Uterus (tissue), 4 donors: ENCODE results near the gene COQ7. TPM values are rescaled to one million over a fixed set of nuclear protein-coding genes. Genes with fewer than 3 reads are reported as not detected.

ENCODE experiments used
- DNase-seq, 2 donors: peaks; one replicate each; pipeline ENCODE4 v3.0.0-alpha.2; 2019 to 2020
- H3K27ac ChIP-seq, 2 donors: fragments of 200-600 bp; sonication (generic); 1 replicate in 1 of 2; 2 replicates in 1 of 2; pipeline ENCODE4 v1.5.1; 2016 to 2018
- H3K27me3 ChIP-seq, 2 donors: fragments of 200-600 bp; sonication (generic); one replicate each; pipeline ENCODE4 v1.5.1; 2018 to 2019; ENCODE audit warnings: control low read depth in 1 of 2
- H3K36me3 ChIP-seq, 2 donors: fragments of 200-600 bp; sonication (generic); one replicate each; pipeline ENCODE4 v1.5.1; 2019; ENCODE audit warnings: control low read depth in 1 of 2
- H3K4me1 ChIP-seq, 2 donors: fragments of 200-600 bp; sonication (generic); one replicate each; pipeline ENCODE4 v1.5.1; 2018 to 2019; ENCODE audit warnings: control low read depth in 1 of 2
- H3K4me3 ChIP-seq, 2 donors: fragments of 200-600 bp; sonication (generic); 1 replicate in 1 of 2; 2 replicates in 1 of 2; pipeline ENCODE4 v1.5.1; 2018 to 2019; ENCODE audit warnings: mild to moderate bottlenecking in 1 of 2
- H3K9me3 ChIP-seq, 2 donors: fragments of 200-600 bp; sonication (generic); one replicate each; pipeline ENCODE4 v1.5.1; 2019; ENCODE audit warnings: control low read depth in 1 of 2
- CTCF ChIP-seq, 4 experiments: fragments of 200-600 bp in 2 of 4; fragments of 450-650 bp in 2 of 4; sonication (generic) in 2 of 4; IDR thresholded peaks; one replicate each; pipeline ENCODE4 v1.5.1; 2016 to 2019; ENCODE audit warnings: antibody characterized with exemption in 4 of 4, mild to moderate bottlenecking in 2 of 4, moderate library complexity in 1 of 4
- POLR2A ChIP-seq, 2 donors: fragments of 450-650 bp; IDR thresholded peaks; one replicate each; pipeline ENCODE4 v1.6.1; 2016; ENCODE audit warnings: antibody characterized with exemption in 2 of 2, mild to moderate bottlenecking in 1 of 2, moderate library complexity in 1 of 2
- intact Hi-C: fragments of 100-400 bp; cut with DNase I; formaldehyde crosslinking; loops from one replicate; pipeline ENCODE4 v1.15.1; 2023; ENCODE audit warnings: low total_unique reads
- total RNA-seq, 4 donors: library from RNA; depleted of rRNA in 3 of 4; stranded (reverse); fragments of >200 nt in 3 of 4; gene quantifications; one replicate each; pipeline versions ENCODE4 v1.1.0 to v1.2.4, GENCODE V29; 2014 to 2023
- donor health status: DM: yes; HTN: yes; CAD: no.

COQ7 gene
- total RNA-seq, 4 donors from 2014 or later, result 9.7 to 40.2 (median 27.3) TPM

GRCh38 chr16:19073863-19074262 is 6.4 kb downstream of the COQ7 start:
- intact Hi-C loops, result no loop called here
- H3K4me1 ChIP-seq, result peaks cover 0 to 2% of the 10 kb centered on the region in 2 donors
- no peak overlapping the region for H3K27ac ChIP-seq
- H3K9me3 ChIP-seq, result no peaks in the 10 kb centered on the region
- no peaks in the 10 kb centered on the region for H3K27me3 ChIP-seq
- no peak for TF ChIP-seq POLR2A (IDR thresholded peaks at IDR 0.05)
- TF ChIP-seq CTCF (IDR thresholded peaks at IDR 0.05), result no peak
- H3K36me3 ChIP-seq, result no peaks in the 10 kb centered on the region
- H3K4me3 ChIP-seq, result no peak overlapping the region
- DNase-seq, result no peak

- Histone ChIP-seq H3K27me3 (no peaks in the 10 kb centered on the region), H3K27ac (no peak overlapping the region), H3K4me1 (no peaks in the 10 kb centered on the region), H3K4me3 (no peak overlapping the region), H3K36me3 (no peaks in the 10 kb centered on the region), H3K9me3 (no peaks in the 10 kb centered on the region)
- intact Hi-C loops, result no loop called here
- no peak for TF ChIP-seq POLR2A (IDR thresholded peaks at IDR 0.05)
- TF ChIP-seq CTCF (IDR thresholded peaks at IDR 0.05), result no peak
- DNase-seq, result no peak
Observed at GRCh38 chr16:19075511-19075910, 8.1 kb downstream of the COQ7 start.

GRCh38 chr16:19077879-19078278 is 10.5 kb downstream of the COQ7 start:
- intact Hi-C loops, result no loop called here
- H3K4me1 ChIP-seq, result no peaks in the 10 kb centered on the region
- no peaks in the 10 kb centered on the region for H3K36me3 ChIP-seq
- no peak overlapping the region for H3K4me3 ChIP-seq
- TF ChIP-seq CTCF (IDR thresholded peaks at IDR 0.05) (no peak), POLR2A (IDR thresholded peaks at IDR 0.05) (no peak)
- H3K9me3 ChIP-seq, result no peaks in the 10 kb centered on the region
- no peak overlapping the region for H3K27ac ChIP-seq
- H3K27me3 ChIP-seq, result no peaks in the 10 kb centered on the region
- DNase-seq, result no peak

GRCh38 chr16:19083670-19084069 is 16.3 kb downstream of the COQ7 start:
- intact Hi-C loops, result loop anchor here (5.0 to 10.0 kb wide), 2 partner anchors 91 to 299 kb away; no protein-coding TSS in a partner anchor
- Histone ChIP-seq H3K4me3 (no peak overlapping the region), H3K4me1 (no peaks in the 10 kb centered on the region), H3K36me3 (no peaks in the 10 kb centered on the region), H3K27ac (no peak overlapping the region), H3K9me3 (no peaks in the 10 kb centered on the region), H3K27me3 (no peaks in the 10 kb centered on the region)
- no peak for DNase-seq
- TF ChIP-seq CTCF (IDR thresholded peaks at IDR 0.05) (no peak), POLR2A (IDR thresholded peaks at IDR 0.05) (no peak)

GRCh38 chr16:19084139-19084538 is 16.7 kb downstream of the COQ7 start:
- Histone ChIP-seq H3K27me3 (no peaks in the 10 kb centered on the region), H3K27ac (no peak overlapping the region), H3K4me3 (no peak overlapping the region), H3K9me3 (no peaks in the 10 kb centered on the region), H3K36me3 (no peaks in the 10 kb centered on the region), H3K4me1 (no peaks in the 10 kb centered on the region)
- intact Hi-C loops, result loop anchor here (5.0 to 10.0 kb wide), 2 partner anchors 91 to 298 kb away; no protein-coding TSS in a partner anchor
- DNase-seq, result no peak
- TF ChIP-seq CTCF (IDR thresholded peaks at IDR 0.05), result no peak
- TF ChIP-seq POLR2A (IDR thresholded peaks at IDR 0.05), result no peak
